H9 (cell line): Measurements from ENCODE around the gene SLC29A2. TPM values are rescaled to one million over a fixed set of nuclear protein-coding genes. Genes with fewer than 3 reads are reported as not detected.
A peak's percentile ranks its signal among the peaks of the same experiment; 100 is the strongest.

ENCODE experiments used
- DNase-seq: peaks from one replicate; pipeline ENCODE4 v3.0.0-alpha.2; 2017
- H2AFZ ChIP-seq: one replicate; pipeline ENCODE4 v1.6.1; 2013; ENCODE audit warnings: mild to moderate bottlenecking, low read length, control low read depth, moderate library complexity
- H2AK5ac ChIP-seq: 2 replicates; pipeline ENCODE4 v1.6.1; 2013; ENCODE audit warnings: low read length, control low read depth, mixed read lengths; ENCODE audit not compliant: insufficient read length
- H2BK120ac ChIP-seq: one replicate; pipeline ENCODE4 v1.6.1; 2013; ENCODE audit warnings: low read depth, mild to moderate bottlenecking, low read length, control low read depth, inconsistent platforms; ENCODE audit not compliant: poor library complexity, severe bottlenecking
- H2BK12ac ChIP-seq: 2 replicates; pipeline ENCODE4 v1.6.1; 2013; ENCODE audit warnings: low read length, control low read depth, mixed read lengths, low read depth; ENCODE audit not compliant: insufficient read length
- H2BK15ac ChIP-seq: 2 replicates; pipeline ENCODE4 v1.6.1; 2013; ENCODE audit warnings: low read depth, low read length, control low read depth
- H2BK20ac ChIP-seq: one replicate; pipeline ENCODE4 v1.6.1; 2013; ENCODE audit warnings: low read depth, mild to moderate bottlenecking, low read length, control low read depth, inconsistent platforms; ENCODE audit not compliant: poor library complexity, severe bottlenecking
- H2BK5ac ChIP-seq: 2 replicates; pipeline ENCODE4 v1.6.1; 2013; ENCODE audit warnings: low read length, control low read depth, mixed read lengths; ENCODE audit not compliant: insufficient read length
- H3K14ac ChIP-seq: 2 replicates; pipeline ENCODE4 v1.6.1; 2013; ENCODE audit warnings: low read length, control low read depth; ENCODE audit not compliant: insufficient read depth
- H3K18ac ChIP-seq: 2 replicates; pipeline ENCODE4 v1.6.1; 2013; ENCODE audit warnings: low read depth, mild to moderate bottlenecking, mixed read lengths, low read length, control low read depth; ENCODE audit not compliant: insufficient read length
- H3K23ac ChIP-seq: 2 replicates; pipeline ENCODE4 v1.6.1; 2013; ENCODE audit warnings: low read length, control low read depth, mixed read lengths, low read depth; ENCODE audit not compliant: insufficient read length
- H3K23me2 ChIP-seq: 2 replicates; pipeline ENCODE4 v1.6.1; 2013; ENCODE audit warnings: low read depth, mild to moderate bottlenecking, mixed read lengths, low read length, control low read depth; ENCODE audit not compliant: insufficient read length, poor library complexity, severe bottlenecking
- H3K27ac ChIP-seq: 2 replicates; pipeline ENCODE4 v1.5.1; 2013; ENCODE audit warnings: low read length, control low read depth, mixed read lengths, low read depth; ENCODE audit not compliant: insufficient read length
- H3K27me3 ChIP-seq: 2 replicates; pipeline ENCODE4 v1.6.1; 2013; ENCODE audit warnings: low read length, control low read depth, inconsistent platforms; ENCODE audit not compliant: insufficient read depth
- H3K4ac ChIP-seq: 2 replicates; pipeline ENCODE4 v1.6.1; 2013; ENCODE audit warnings: low read depth, mild to moderate bottlenecking, control low read depth, inconsistent platforms, low read length, moderate library complexity
- H3K4me1 ChIP-seq: 2 replicates; pipeline ENCODE4 v1.6.1; 2013; ENCODE audit warnings: low read length, control low read depth, inconsistent platforms; ENCODE audit not compliant: insufficient read depth
- H3K4me2 ChIP-seq: 2 replicates; pipeline ENCODE4 v1.6.1; 2013; ENCODE audit warnings: low read length, control low read depth, mixed read lengths; ENCODE audit not compliant: insufficient read length, insufficient read depth
- H3K56ac ChIP-seq: 2 replicates; pipeline ENCODE4 v1.6.1; 2013; ENCODE audit warnings: low read depth, mild to moderate bottlenecking, mixed read lengths, low read length, control low read depth; ENCODE audit not compliant: insufficient read length
- H3K79me1 ChIP-seq: 2 replicates; pipeline ENCODE4 v1.6.1; 2013; ENCODE audit warnings: low read depth, mild to moderate bottlenecking, moderate library complexity, low read length, control low read depth, inconsistent platforms; ENCODE audit not compliant: insufficient read depth, poor library complexity, severe bottlenecking
- H3K79me2 ChIP-seq: 2 replicates; pipeline ENCODE4 v1.6.1; 2013; ENCODE audit warnings: low read length, control low read depth, inconsistent platforms; ENCODE audit not compliant: insufficient read depth
- H3K9ac ChIP-seq: 2 replicates; pipeline ENCODE4 v1.6.1; 2013; ENCODE audit warnings: low read length, control low read depth, mixed read lengths; ENCODE audit not compliant: insufficient read length; ENCODE audit errors: extremely low read depth
- H3K9me3 ChIP-seq: one replicate; pipeline ENCODE4 v1.6.1; 2013; ENCODE audit warnings: low read depth, low read length, inconsistent platforms; ENCODE audit not compliant: control insufficient read depth
- H3T11ph ChIP-seq: one replicate; pipeline ENCODE4 v1.6.1; 2013; ENCODE audit warnings: mild to moderate bottlenecking, low read length, control low read depth, inconsistent platforms
- H4K20me1 ChIP-seq: one replicate; pipeline ENCODE4 v1.6.1; 2013; ENCODE audit not compliant: control insufficient read depth, insufficient read length, insufficient read depth
- H4K5ac ChIP-seq: 2 replicates; pipeline ENCODE4 v1.6.1; 2013; ENCODE audit warnings: low read depth, mild to moderate bottlenecking, mixed read lengths, low read length, control low read depth; ENCODE audit not compliant: insufficient read length
- H4K8ac ChIP-seq: replicated peaks from 2 replicates; pipeline ENCODE4 v1.6.1; 2013; ENCODE audit warnings: low read length, control low read depth, mixed read lengths, low read depth; ENCODE audit not compliant: insufficient read length
- H4K91ac ChIP-seq: 2 replicates; pipeline ENCODE4 v1.6.1; 2013; ENCODE audit warnings: low read depth, mild to moderate bottlenecking, moderate library complexity, mixed read lengths, low read length, control low read depth; ENCODE audit not compliant: insufficient read length
- H3K27ac Mint-ChIP-seq, 3 experiments: 2 replicates in 2 of 3; 3 replicates in 1 of 3; pipeline ENCODE4 v1.8.0; 2020 to 2021; ENCODE audit warnings: mixed read lengths in 3 of 3, mild to moderate bottlenecking in 1 of 3, moderate library complexity in 1 of 3
- H3K27me3 Mint-ChIP-seq: 2 replicates; pipeline ENCODE4 v1.8.0; 2021; ENCODE audit warnings: low read depth, mild to moderate bottlenecking, moderate library complexity, mixed read lengths
- H3K36me3 Mint-ChIP-seq, 3 experiments: 2 replicates in 2 of 3; 3 replicates in 1 of 3; pipeline ENCODE4 v1.8.0; 2020 to 2021; ENCODE audit warnings: low read depth in 3 of 3, mixed read lengths in 3 of 3; ENCODE audit not compliant: insufficient read depth in 1 of 3
- H3K4me1 Mint-ChIP-seq, 2 experiments: 2 replicates each; pipeline ENCODE4 v1.8.0; 2020; ENCODE audit warnings: mixed read lengths in 2 of 2
- H3K4me3 Mint-ChIP-seq, 2 experiments: 2 replicates in 1 of 2; 3 replicates in 1 of 2; pipeline ENCODE4 v1.8.0; 2020 to 2021; ENCODE audit warnings: mild to moderate bottlenecking in 2 of 2, mixed read lengths in 2 of 2, moderate library complexity in 1 of 2
- H3K9me3 Mint-ChIP-seq, 2 experiments: 2 replicates in 1 of 2; 3 replicates in 1 of 2; pipeline ENCODE4 v1.8.0; 2020; ENCODE audit warnings: mild to moderate bottlenecking in 2 of 2, mixed read lengths in 2 of 2, moderate library complexity in 1 of 2
- CTCF ChIP-seq: fragments of 200-600 bp; sonication (generic); conservative IDR thresholded peaks from 3 replicates; pipeline ENCODE4 v1.8.0; 2021; ENCODE audit warnings: antibody characterized with exemption, mild to moderate bottlenecking
- WGBS: extraction: QIAGEN DNeasy Blood & Tissue Kit; methylation state at CpG from one replicate; pipeline ENCODE4 v1.1.7; 2013; ENCODE audit warnings: missing lambda C conversion rate, low lambda C conversion rate, mixed read lengths; ENCODE audit not compliant: insufficient read length; ENCODE audit errors: extremely low coverage; 5-methylcytosine and 5-hydroxymethylcytosine counted together
- total RNA-seq: library from RNA; stranded (reverse); gene quantifications from 2 replicates; pipeline ENCODE4 v1.2.1, GENCODE V29; 2021

SLC29A2 gene
- total RNA-seq, 1 experiment from 2014 or later: 29.8 TPM

DNA sequence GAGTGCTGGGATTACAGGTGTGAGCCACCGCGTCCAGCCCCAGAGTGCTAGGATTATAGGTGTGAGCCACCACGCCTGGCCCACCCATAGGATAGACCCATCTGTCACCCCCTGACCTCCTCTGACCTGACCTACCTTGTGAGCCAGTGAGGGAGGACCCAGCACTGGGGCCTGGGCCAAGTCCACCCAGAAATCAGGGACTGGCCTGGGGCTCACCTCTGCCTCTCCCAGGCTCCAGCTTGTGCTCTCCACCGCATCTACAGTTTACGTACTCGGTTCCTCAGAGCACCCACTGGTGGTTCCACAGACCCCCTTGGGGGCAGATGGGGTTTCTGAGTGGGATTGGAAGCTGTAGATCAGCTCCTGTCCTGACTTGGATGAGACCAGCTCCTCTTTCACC lies 6.4 kb downstream of the SLC29A2 start:
- peaks cover 43 to 81% (median 70%) of the 10 kb centered on the region in 3 experiments for H3K36me3 Mint-ChIP-seq
- H3K27ac Mint-ChIP-seq: peak overlapping the region in 2 of 3 experiments; percentile 65 to 76; a peak in 2 of 7 replicates
- Histone ChIP-seq H3K23me2 (peaks cover 5% of the 10 kb centered on the region), H2BK15ac (no peak overlapping the region), H2BK20ac (no peak overlapping the region), H3K4me1 (no peaks in the 10 kb centered on the region), H3K9ac (no peak overlapping the region), H2BK12ac (no peak overlapping the region), H4K5ac (no peak overlapping the region), H3K4me2 (no peak overlapping the region), H3K4ac (no peak overlapping the region), H2BK5ac (no peak overlapping the region), H3K23ac (no peak overlapping the region), H3T11ph (no peak overlapping the region), H3K27me3 (no peaks in the 10 kb centered on the region), H3K79me1 (no peaks in the 10 kb centered on the region), H2AFZ (no peak overlapping the region), H4K20me1 (no peaks in the 10 kb centered on the region), H2AK5ac (no peak overlapping the region), H3K18ac (no peak overlapping the region), H4K91ac (no peak overlapping the region), H2BK120ac (no peak overlapping the region), H3K27ac (no peak overlapping the region), H3K56ac (no peak overlapping the region), H3K9me3 (no peaks in the 10 kb centered on the region), H4K8ac (no peak overlapping the region), H3K14ac (no peak overlapping the region), H3K79me2 (no peaks in the 10 kb centered on the region; the same call in 1 of the 2 replicates)
- no peak for TF ChIP-seq CTCF
- H3K9me3 Mint-ChIP-seq: no peaks in the 10 kb centered on the region
- H3K4me3 Mint-ChIP-seq: no peak overlapping the region
- H3K4me1 Mint-ChIP-seq: peaks cover 10 to 13% of the 10 kb centered on the region in 2 experiments
- no CpG with 5 or more reads among the region's 6 CpGs for WGBS
- no peak for DNase-seq
- no peaks in the 10 kb centered on the region; the same call in 1 of the 2 replicates for H3K27me3 Mint-ChIP-seq
